IMR-90 (cell line): ENCODE data around the gene NAA38. TPM values are rescaled to one million over a fixed set of nuclear protein-coding genes. Genes with fewer than 3 reads are reported as not detected.

Experiments
- ATAC-seq: fragments of 200-7000 bp; cut with Tn5 transposase; 2 replicates; pipeline ENCODE4 v1.9.1; 2020; ENCODE audit warnings: low read depth, mild to moderate bottlenecking, moderate library complexity
- BruUV-seq: library from RNA; stranded (reverse); fragments of 400-500 nt; replicated peaks from 2 replicates; lab custom pipeline; 2021; lab: Mats Ljungman, UMichigan
- CTCF ChIA-PET: fragments of 300-600 bp; formaldehyde crosslinking; extraction: SDS; loops from one replicate; lab custom pipeline; 2021; ENCODE audit warnings: antibody characterized with exemption; lab: Yijun Ruan, JAX
- POLR2A ChIA-PET: fragments of 300-600 bp; sonication (Branson Sonifier 250); formaldehyde crosslinking; loops from one replicate; lab custom pipeline; 2022; ENCODE audit warnings: antibody characterized with exemption; ENCODE audit not compliant: unreplicated experiment; lab: Charles Lee
- DNase-seq: peaks from one replicate; pipeline ENCODE4 v3.0.0; 2013
- H2AFZ ChIP-seq: replicated peaks from 2 replicates; pipeline ENCODE3; 2013; ENCODE audit warnings: low read length, mild to moderate bottlenecking; ENCODE audit not compliant: poor library complexity
- H2AK5ac ChIP-seq: 2 replicates; pipeline ENCODE4 v1.6.1; 2013; ENCODE audit warnings: low read depth, low read length, inconsistent platforms
- H2AK9ac ChIP-seq: replicated peaks from 2 replicates; pipeline ENCODE3; 2013; ENCODE audit warnings: mild to moderate bottlenecking, low read depth, low read length, moderate library complexity; ENCODE audit not compliant: poor library complexity
- H2BK120ac ChIP-seq: 2 replicates; pipeline ENCODE4 v1.6.1; 2013; ENCODE audit warnings: low read depth, low read length, inconsistent platforms
- H2BK15ac ChIP-seq: 3 replicates; pipeline ENCODE4 v1.6.1; 2013; ENCODE audit warnings: low read depth, low read length, inconsistent platforms
- H2BK20ac ChIP-seq: 2 replicates; pipeline ENCODE4 v1.6.1; 2013; ENCODE audit warnings: low read depth, mild to moderate bottlenecking, inconsistent platforms, low read length, moderate library complexity
- H2BK5ac ChIP-seq: 2 replicates; pipeline ENCODE4 v1.6.1; 2013; ENCODE audit warnings: mild to moderate bottlenecking, low read depth, low read length, inconsistent platforms; ENCODE audit not compliant: poor library complexity, severe bottlenecking
- H3K14ac ChIP-seq: replicated peaks from 2 replicates; pipeline ENCODE4 v1.6.1; 2013; ENCODE audit warnings: low read depth, low read length, inconsistent platforms
- H3K18ac ChIP-seq: 2 replicates; pipeline ENCODE4 v1.6.1; 2013; ENCODE audit warnings: low read depth, low read length, control low read depth
- H3K23ac ChIP-seq: 2 replicates; pipeline ENCODE4 v1.6.1; 2013; ENCODE audit warnings: low read depth, low read length, inconsistent platforms
- H3K27ac ChIP-seq: 2 replicates; pipeline ENCODE4 v1.5.1; 2013; ENCODE audit warnings: mild to moderate bottlenecking, control low read depth, low read length; ENCODE audit not compliant: insufficient read depth
- H3K27me3 ChIP-seq: 2 replicates; pipeline ENCODE4 v1.6.1; 2013; ENCODE audit warnings: low read length; ENCODE audit not compliant: control insufficient read depth, insufficient read depth
- H3K36me3 ChIP-seq: 2 replicates; pipeline ENCODE4 v1.6.1; 2013; ENCODE audit warnings: low read length, mixed read lengths; ENCODE audit not compliant: control insufficient read depth, insufficient read depth
- H3K4ac ChIP-seq: 2 replicates; pipeline ENCODE4 v1.6.1; 2013; ENCODE audit warnings: low read depth, low read length, inconsistent platforms
- H3K4me1 ChIP-seq: 2 replicates; pipeline ENCODE4 v1.6.1; 2013; ENCODE audit warnings: low read length, mixed read lengths; ENCODE audit not compliant: control insufficient read depth, insufficient read depth
- H3K4me2 ChIP-seq: 2 replicates; pipeline ENCODE4 v1.6.1; 2013; ENCODE audit warnings: low read depth, mild to moderate bottlenecking, control low read depth, low read length, moderate library complexity
- H3K4me3 ChIP-seq: 2 replicates; pipeline ENCODE4 v1.5.1; 2013; ENCODE audit warnings: low read depth, mild to moderate bottlenecking, control low read depth, low read length, moderate library complexity; ENCODE audit not compliant: insufficient read depth
- H3K56ac ChIP-seq: 2 replicates; pipeline ENCODE4 v1.6.1; 2013; ENCODE audit warnings: low read length, inconsistent platforms; ENCODE audit not compliant: insufficient read depth; ENCODE audit errors: extremely low read depth
- H3K79me1 ChIP-seq, 2 experiments: 2 replicates each; pipeline ENCODE4 v1.6.1; 2013; ENCODE audit warnings: low read length in 2 of 2, inconsistent platforms in 1 of 2, low read depth in 1 of 2
- H3K9ac ChIP-seq: 2 replicates; pipeline ENCODE4 v1.6.1; 2013; ENCODE audit warnings: low read depth, low read length, control low read depth
- H3K9me1 ChIP-seq: 2 replicates; pipeline ENCODE4 v1.6.1; 2013; ENCODE audit warnings: low read length, inconsistent platforms; ENCODE audit not compliant: insufficient read depth
- H3K9me3 ChIP-seq: 2 replicates; pipeline ENCODE4 v1.6.1; 2013; ENCODE audit warnings: low read length; ENCODE audit not compliant: control insufficient read depth, insufficient read depth
- H4K20me1 ChIP-seq: 2 replicates; pipeline ENCODE4 v1.6.1; 2013; ENCODE audit warnings: low read length, inconsistent platforms; ENCODE audit not compliant: insufficient read depth
- H4K5ac ChIP-seq: 2 replicates; pipeline ENCODE4 v1.6.1; 2013; ENCODE audit warnings: mild to moderate bottlenecking, low read depth, low read length, control low read depth
- H4K8ac ChIP-seq, 2 experiments: 2 replicates each; pipeline ENCODE4 v1.6.1; 2013; ENCODE audit warnings: low read depth in 2 of 2, low read length in 2 of 2, control low read depth in 1 of 2, inconsistent platforms in 1 of 2
- H4K91ac ChIP-seq: 2 replicates; pipeline ENCODE4 v1.6.1; 2013; ENCODE audit warnings: low read depth, low read length, inconsistent platforms; ENCODE audit not compliant: insufficient read depth
- RCOR1 ChIP-seq: IDR thresholded peaks from 2 replicates; pipeline ENCODE4 v1.6.1; 2012; ENCODE audit warnings: mild to moderate bottlenecking, low read length, improper control_type of control experiment; ENCODE audit not compliant: insufficient replicate concordance
- WGBS, 2 experiments: methylation state at CpG; one replicate each; pipeline versions ENCODE4 v1.1.5 to v1.1.7; 2013; ENCODE audit warnings: missing lambda C conversion rate in 2 of 2; ENCODE audit not compliant: insufficient read length in 1 of 2; ENCODE audit errors: extremely low coverage in 2 of 2; 5-methylcytosine and 5-hydroxymethylcytosine counted together
- dilution Hi-C: fragments of 300-500 bp; cut with HindIII; formaldehyde crosslinking; loops from one replicate; pipeline ENCODE4 v1.14.3; 2018; ENCODE audit warnings: low sequenced_read_pairs; ENCODE audit not compliant: unreplicated experiment
- in situ Hi-C: fragments of 300-500 bp; cut with MboI; formaldehyde crosslinking; loops from 3 replicates; pipeline ENCODE4 v1.14.3; 2019; ENCODE audit warnings: low sequenced_read_pairs, inconsistent platforms, mixed read lengths
- intact Hi-C: fragments of 100-400 bp; cut with micrococcal nuclease; formaldehyde crosslinking; loops from 2 replicates; pipeline ENCODE4 v1.10.0; 2022
- polyA plus RNA-seq, 3 experiments: library from polyadenylated mRNA; depleted of rRNA; stranded (reverse); fragments of >200 nt; gene quantifications; 2 replicates each; pipeline ENCODE4 v1.2.3, GENCODE V29; 2012; ENCODE audit warnings: low replicate concordance in 1 of 3
- total RNA-seq: library from RNA; depleted of rRNA; stranded (reverse); fragments of >200 nt; gene quantifications from 2 replicates; pipeline ENCODE4 v1.2.3, GENCODE V29; 2012

NAA38 gene
- total and polyA plus RNA-seq, 2 of the 4 experiments (the other 2 are of a cell fraction): 40.7 to 76.8 TPM

DNA sequence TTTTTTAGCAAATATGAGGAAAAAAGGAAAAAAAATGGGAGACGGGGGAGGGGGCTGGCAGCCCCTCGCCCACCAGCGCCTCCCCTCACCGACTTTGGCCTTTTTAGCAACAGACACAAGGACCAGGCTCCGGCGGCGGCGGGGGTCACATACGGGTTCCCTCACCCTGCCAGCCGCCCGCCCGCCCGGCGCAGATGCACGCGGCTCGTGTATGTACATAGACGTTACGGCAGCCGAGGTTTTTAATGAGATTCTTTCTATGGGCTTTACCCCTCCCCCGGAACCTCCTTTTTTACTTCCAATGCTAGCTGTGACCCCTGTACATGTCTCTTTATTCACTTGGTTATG is 3.7 kb downstream of the NAA38 start:
- POLR2A ChIA-PET: no interaction called here
- Histone ChIP-seq H4K91ac (no peak overlapping the region), H3K36me3 (peaks cover 49% of the 10 kb centered on the region), H3K9me3 (no peaks in the 10 kb centered on the region), H3K4me2 (no peak overlapping the region), H3K4me3 (no peak overlapping the region), H4K20me1 (peaks cover 27% of the 10 kb centered on the region; the same call in 1 of the 2 replicates), H3K4me1 (peaks cover 19% of the 10 kb centered on the region), H4K8ac (no peak overlapping the region), H2BK15ac (no peak overlapping the region), H4K5ac (no peak overlapping the region), H2AFZ (no peak overlapping the region), H3K9me1 (no peaks in the 10 kb centered on the region), H2AK5ac (no peak overlapping the region), H2AK9ac (peak overlapping the region; percentile 25), H3K27me3 (no peaks in the 10 kb centered on the region), H3K14ac (no peak overlapping the region), H3K23ac (no peak overlapping the region), H3K27ac (no peak overlapping the region), H2BK20ac (no peak overlapping the region), H3K18ac (no peak overlapping the region), H2BK5ac (no peak overlapping the region), H2BK120ac (no peak overlapping the region), H3K79me1 (peaks cover 20 to 48% of the 10 kb centered on the region in 2 experiments), H3K4ac (no peak overlapping the region), H3K56ac (no peak overlapping the region), H3K9ac (no peak overlapping the region)
- intact Hi-C loops: no loop called here
- DNase-seq (no peak), ATAC-seq (no peak)
- CTCF ChIA-PET: interaction anchor here (0.6 kb wide), 1 partner anchor 93 kb away, joined by 3 read pairs; no protein-coding TSS in a partner anchor
- TSS peak; percentile 17 for BruUV-seq
- dilution Hi-C loops: no loop called here
- TF ChIP-seq RCOR1: no peak
- WGBS, 2 experiments: 100% methylated on average over 1 of the region's 21 CpGs; no CpG with 5 or more reads in 1 of the 2 experiments
- in situ Hi-C loops: no loop called here
